LNCaP clone FGC (cell line): ENCODE measurements around the gene ARHGAP21.
"Not testable (repeated sequence)": the region's sequence is repeated elsewhere in the genome, so short reads cannot be mapped to it uniquely, and the experiment has no call there.

Experiments
- DNase-seq: peaks from one replicate; pipeline ENCODE4 v3.0.0-alpha.2; 2011; ENCODE audit warnings: low read depth
- H3K4me3 ChIP-seq: 2 replicates; pipeline ENCODE4 v1.5.1; 2011; ENCODE audit warnings: mild to moderate bottlenecking, low read depth, low read length, control low read depth
- CTCF ChIP-seq: IDR thresholded peaks from 2 replicates; pipeline ENCODE4 v1.5.1; 2012; ENCODE audit warnings: mild to moderate bottlenecking; ENCODE audit not compliant: control insufficient read depth, insufficient read depth; ENCODE audit errors: extremely low read depth

ARHGAP21 gene

GRCh38 chr10:24642921-24643678 lies 80.6 kb downstream of the ARHGAP21 start:
- DNase-seq: peak; percentile 77
- TF ChIP-seq CTCF: peak; percentile 81
- no peak overlapping the region for H3K4me3 ChIP-seq

- DNase-seq: no peak
- H3K4me3 ChIP-seq: no peak overlapping the region
- TF ChIP-seq CTCF: no peak
Observed at GRCh38 chr10:24639124-24639523, 84.6 kb downstream of the ARHGAP21 start.

GRCh38 chr10:24625778-24626177 lies 97.9 kb downstream of the ARHGAP21 start:
- no peak overlapping the region for H3K4me3 ChIP-seq
- no peak for TF ChIP-seq CTCF
- DNase-seq: no peak

- no peak for TF ChIP-seq CTCF
- H3K4me3 ChIP-seq: no peak overlapping the region
- no peak for DNase-seq
Observed at GRCh38 chr10:24623383-24623782, 100.3 kb downstream of the ARHGAP21 start.

GRCh38 chr10:24622781-24623301 lies 100.8 kb downstream of the ARHGAP21 start:
- no peak for DNase-seq
- TF ChIP-seq CTCF: no peak
- no peak overlapping the region for H3K4me3 ChIP-seq

- H3K4me3 ChIP-seq, DNase-seq: not testable (repeated sequence)
Observed at GRCh38 chr10:24621035-24621795, 102.5 kb downstream of the ARHGAP21 start.

GRCh38 chr10:24619994-24620310 lies 103.7 kb downstream of the ARHGAP21 start:
- not testable (repeated sequence) for DNase-seq

GRCh38 chr10:24619291-24619993 lies 104.2 kb downstream of the ARHGAP21 start:
- DNase-seq, H3K4me3 ChIP-seq: not testable (repeated sequence)

More at GRCh38 chr10:24619994-24620310, 103.7 kb downstream of the ARHGAP21 start:
- H3K4me3 ChIP-seq: not testable (repeated sequence)
